KMS-11 (cell line): ENCODE results near the gene HES4.
"Not testable (repeated sequence)": the region's sequence is repeated elsewhere in the genome, so short reads cannot be mapped to it uniquely, and the experiment has no call there.

Experiments used
- H2AFZ ChIP-seq: fragments of 200-600 bp; sonication (generic); 2 replicates; pipeline ENCODE4 v1.6.1; 2016; ENCODE audit warnings: antibody characterized with exemption, mixed run types, low read depth
- H3K27ac ChIP-seq: fragments of 200-600 bp; sonication (generic); 2 replicates; pipeline ENCODE4 v1.6.1; 2016; ENCODE audit warnings: mild to moderate bottlenecking, mixed run types
- H3K27me3 ChIP-seq: fragments of 200-600 bp; sonication (generic); 2 replicates; pipeline ENCODE4 v1.6.1; 2017; ENCODE audit warnings: mild to moderate bottlenecking, low read depth, mixed run types, moderate library complexity; ENCODE audit not compliant: insufficient read depth
- H3K36me3 ChIP-seq: fragments of 200-600 bp; sonication (generic); 2 replicates; pipeline ENCODE4 v1.6.1; 2017; ENCODE audit warnings: mild to moderate bottlenecking, mixed run types; ENCODE audit not compliant: insufficient read depth
- H3K4me1 ChIP-seq: fragments of 200-600 bp; sonication (generic); 2 replicates; pipeline ENCODE4 v1.6.1; 2016; ENCODE audit warnings: mild to moderate bottlenecking, low read depth, mixed run types; ENCODE audit not compliant: poor library complexity, severe bottlenecking
- H3K4me2 ChIP-seq: fragments of 200-600 bp; sonication (generic); 2 replicates; pipeline ENCODE4 v1.7.0; 2016; ENCODE audit warnings: mild to moderate bottlenecking, mixed run types
- H3K4me3 ChIP-seq: fragments of 200-600 bp; sonication (generic); IDR thresholded peaks from 2 replicates; pipeline ENCODE4 v1.6.1; 2017; ENCODE audit warnings: low read depth, low read length, mixed read lengths; ENCODE audit not compliant: insufficient read depth
- H3K79me2 ChIP-seq: fragments of 200-600 bp; sonication (generic); 2 replicates; pipeline ENCODE4 v1.6.1; 2016; ENCODE audit warnings: low read depth, mixed run types; ENCODE audit not compliant: insufficient read depth
- H3K9ac ChIP-seq: fragments of 200-600 bp; sonication (generic); 2 replicates; pipeline ENCODE4 v1.6.1; 2016; ENCODE audit warnings: mild to moderate bottlenecking, mixed run types
- H4K20me1 ChIP-seq: fragments of 200-600 bp; sonication (generic); 2 replicates; pipeline ENCODE4 v1.6.1; 2016; ENCODE audit warnings: mild to moderate bottlenecking, mixed run types; ENCODE audit not compliant: insufficient read depth
- TF ChIP-seq, protein P1 (sequence below): fragments of 200-600 bp; sonication (generic); conservative IDR thresholded peaks from 2 replicates; pipeline ENCODE4 v1.6.1; 2017; ENCODE audit warnings: low read depth, mild to moderate bottlenecking, antibody characterized with exemption, low read length, moderate library complexity, mixed read lengths

HES4 gene

DNA sequence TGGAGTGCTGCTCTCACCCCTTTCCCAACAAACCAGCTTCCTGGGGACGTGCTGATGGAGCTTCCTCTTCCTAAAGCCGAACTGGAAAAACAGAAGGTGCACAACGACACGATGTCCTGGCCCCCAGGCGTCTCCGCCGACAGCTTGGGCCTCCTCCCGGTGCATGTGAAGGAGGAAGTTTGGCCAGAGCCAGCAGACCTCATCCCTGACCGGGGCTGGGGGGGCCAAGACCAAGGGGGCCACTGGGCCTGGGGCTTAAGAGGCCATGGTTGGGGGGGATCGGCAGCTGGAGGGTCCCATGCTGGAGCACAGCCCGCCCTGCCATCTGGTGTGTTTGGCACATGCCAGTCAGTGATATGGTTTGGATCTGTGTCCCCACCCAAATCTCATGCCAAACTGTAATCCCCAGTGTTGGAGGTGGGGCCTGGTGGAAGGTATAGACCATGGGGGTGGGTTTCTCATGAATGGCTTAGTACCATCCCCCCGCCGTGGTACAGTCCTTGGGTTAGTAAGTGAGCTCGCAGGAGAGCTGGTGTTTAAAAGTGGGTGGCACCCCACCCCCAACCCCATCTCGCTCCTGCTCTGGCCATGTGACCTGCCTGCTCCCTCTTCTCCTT is 6.4 kb downstream of the HES4 start:
- no peak overlapping the region for H3K4me2 ChIP-seq
- no peaks in the 10 kb centered on the region for H4K20me1 ChIP-seq
- H3K27ac ChIP-seq, result no peak overlapping the region
- H3K4me3 ChIP-seq, result no peak overlapping the region
- H3K79me2 ChIP-seq, result no peaks in the 10 kb centered on the region
- H2AFZ ChIP-seq, result no peak overlapping the region
- no peaks in the 10 kb centered on the region for H3K36me3 ChIP-seq
- H3K4me1 ChIP-seq, result peaks cover 4% of the 10 kb centered on the region
- peaks cover 88% of the 10 kb centered on the region for H3K27me3 ChIP-seq
- TF ChIP-seq, protein P1, sequence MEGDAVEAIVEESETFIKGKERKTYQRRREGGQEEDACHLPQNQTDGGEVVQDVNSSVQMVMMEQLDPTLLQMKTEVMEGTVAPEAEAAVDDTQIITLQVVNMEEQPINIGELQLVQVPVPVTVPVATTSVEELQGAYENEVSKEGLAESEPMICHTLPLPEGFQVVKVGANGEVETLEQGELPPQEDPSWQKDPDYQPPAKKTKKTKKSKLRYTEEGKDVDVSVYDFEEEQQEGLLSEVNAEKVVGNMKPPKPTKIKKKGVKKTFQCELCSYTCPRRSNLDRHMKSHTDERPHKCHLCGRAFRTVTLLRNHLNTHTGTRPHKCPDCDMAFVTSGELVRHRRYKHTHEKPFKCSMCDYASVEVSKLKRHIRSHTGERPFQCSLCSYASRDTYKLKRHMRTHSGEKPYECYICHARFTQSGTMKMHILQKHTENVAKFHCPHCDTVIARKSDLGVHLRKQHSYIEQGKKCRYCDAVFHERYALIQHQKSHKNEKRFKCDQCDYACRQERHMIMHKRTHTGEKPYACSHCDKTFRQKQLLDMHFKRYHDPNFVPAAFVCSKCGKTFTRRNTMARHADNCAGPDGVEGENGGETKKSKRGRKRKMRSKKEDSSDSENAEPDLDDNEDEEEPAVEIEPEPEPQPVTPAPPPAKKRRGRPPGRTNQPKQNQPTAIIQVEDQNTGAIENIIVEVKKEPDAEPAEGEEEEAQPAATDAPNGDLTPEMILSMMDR, result no peak
- H3K9ac ChIP-seq, result no peak overlapping the region

DNA sequence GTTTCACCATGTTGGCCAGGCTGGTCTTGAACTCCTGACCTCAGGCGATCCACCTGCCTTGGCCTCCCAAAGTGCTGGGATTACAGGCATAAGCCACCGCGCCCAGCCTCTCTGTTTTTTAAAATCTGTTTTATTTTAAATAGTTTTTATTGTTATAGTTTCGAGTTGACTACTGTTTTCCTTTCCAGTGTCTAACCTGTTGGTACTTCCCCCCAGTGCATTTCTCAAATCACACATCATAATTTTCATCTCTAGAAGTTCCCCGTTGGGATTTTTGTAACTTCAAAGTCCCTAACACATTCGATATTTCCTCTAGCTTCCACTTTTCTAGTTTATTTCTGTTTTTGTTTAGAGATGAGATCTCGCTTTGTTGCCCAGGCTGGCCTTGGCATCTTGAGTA is 7.5 kb downstream of the HES4 start:
- H3K9ac ChIP-seq, result no peak overlapping the region
- H2AFZ ChIP-seq, result no peak overlapping the region
- TF ChIP-seq, protein P1, result no peak
- H3K4me1 ChIP-seq, result peaks cover 4% of the 10 kb centered on the region
- H4K20me1 ChIP-seq, result no peaks in the 10 kb centered on the region
- H3K27me3 ChIP-seq, result peaks cover 95% of the 10 kb centered on the region
- H3K36me3 ChIP-seq, result no peaks in the 10 kb centered on the region
- H3K27ac ChIP-seq, result no peak overlapping the region
- no peak overlapping the region for H3K4me2 ChIP-seq
- H3K79me2 ChIP-seq, result no peaks in the 10 kb centered on the region
- H3K4me3 ChIP-seq, result no peak overlapping the region

DNA sequence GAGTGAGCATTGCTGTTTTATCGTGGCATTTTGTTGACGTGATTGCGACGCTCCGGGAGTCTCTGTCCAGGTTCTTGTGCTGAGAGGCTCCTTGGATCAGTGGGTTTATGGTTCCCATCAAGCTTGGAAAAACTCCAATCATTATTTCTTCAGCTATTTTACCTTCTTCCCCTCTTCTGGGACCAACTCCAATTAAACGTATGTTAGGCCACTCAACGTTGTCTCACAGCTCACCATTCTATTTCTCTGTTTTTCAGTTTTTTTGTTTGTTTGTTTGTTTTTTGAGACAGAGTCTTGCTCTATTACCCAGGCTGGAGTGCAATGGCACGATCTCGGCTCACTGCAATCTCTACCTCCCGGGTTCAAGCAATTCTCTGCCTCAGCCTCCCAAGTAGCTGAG is 8.0 kb downstream of the HES4 start:
- H3K9ac ChIP-seq, result no peak overlapping the region
- H3K27me3 ChIP-seq, result peaks cover 95% of the 10 kb centered on the region
- H3K4me3 ChIP-seq, result no peak overlapping the region
- H3K79me2 ChIP-seq, result no peaks in the 10 kb centered on the region
- no peaks in the 10 kb centered on the region for H3K36me3 ChIP-seq
- peaks cover 4% of the 10 kb centered on the region for H3K4me1 ChIP-seq
- no peak overlapping the region for H3K4me2 ChIP-seq
- no peak overlapping the region for H2AFZ ChIP-seq
- H3K27ac ChIP-seq, result no peak overlapping the region
- no peaks in the 10 kb centered on the region for H4K20me1 ChIP-seq
- TF ChIP-seq, protein P1, result no peak

DNA sequence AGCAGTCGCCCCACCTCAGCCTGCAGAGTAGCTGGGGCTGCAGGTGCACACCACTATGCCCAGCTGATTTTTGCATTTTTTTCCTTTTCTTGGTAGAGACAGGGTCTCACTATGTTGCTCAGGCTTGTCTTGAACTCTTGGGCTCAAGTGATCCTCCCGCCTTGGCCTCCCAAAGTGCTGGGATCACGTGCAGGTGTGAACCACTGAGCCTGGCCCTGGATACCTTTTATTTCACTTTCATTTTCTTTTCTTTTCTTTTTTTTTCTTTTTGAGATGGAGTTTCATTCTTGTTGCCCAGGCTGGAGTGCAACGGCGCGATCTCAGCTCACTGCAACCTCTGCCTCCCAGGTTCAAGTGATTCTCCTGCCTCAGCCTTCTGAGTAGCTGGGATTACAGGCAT is 8.6 kb downstream of the HES4 start:
- H3K4me1 ChIP-seq, H3K4me3 ChIP-seq, H3K79me2 ChIP-seq, H2AFZ ChIP-seq, H3K27ac ChIP-seq, H3K4me2 ChIP-seq, H3K36me3 ChIP-seq, H3K9ac ChIP-seq, H4K20me1 ChIP-seq: not testable (repeated sequence)
- H3K27me3 ChIP-seq, result peaks cover 97% of the 10 kb centered on the region

- H3K79me2 ChIP-seq, H3K9ac ChIP-seq, H3K4me3 ChIP-seq, H2AFZ ChIP-seq, H3K27ac ChIP-seq, H3K36me3 ChIP-seq, H3K4me1 ChIP-seq, H4K20me1 ChIP-seq, H3K4me2 ChIP-seq: not testable (repeated sequence)
- peaks cover 94% of the 10 kb centered on the region for H3K27me3 ChIP-seq
Measured at GRCh38 chr1:988061-988460, 11.8 kb downstream of the HES4 start.
